ENCODE measurements around the gene TMEM39B. TPM values are rescaled to one million over a fixed set of nuclear protein-coding genes. Genes with fewer than 3 reads are reported as not detected.
"Not testable (repeated sequence)": the region's sequence is repeated elsewhere in the genome, so short reads cannot be mapped to it uniquely, and the experiment has no call there.

Gene TMEM39B
- total RNA-seq, 2 donors from 2014 or later, result 8.2 to 15.4 TPM

DNA sequence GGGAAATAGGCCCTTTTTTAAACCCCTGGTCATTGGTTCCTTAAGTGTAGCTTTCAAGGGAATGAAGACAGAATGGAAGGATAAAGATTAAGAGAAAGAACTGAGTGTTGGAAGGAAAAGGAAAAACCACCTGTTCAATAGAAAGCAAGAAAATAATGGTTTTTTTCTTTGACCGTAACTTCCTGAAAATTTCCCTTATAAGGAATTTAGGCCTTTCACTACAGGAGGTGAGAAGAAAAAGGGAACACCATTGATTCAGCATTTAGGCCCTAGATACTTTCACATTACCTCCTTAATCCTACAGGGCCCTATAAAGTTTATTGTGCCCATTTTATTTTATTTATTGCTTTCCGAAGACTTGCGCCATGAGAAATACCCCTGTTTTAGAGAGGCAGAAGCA lies 54.0 kb downstream of the TMEM39B start:
- H3K27ac ChIP-seq, result no peak overlapping the region
- no peaks in the 10 kb centered on the region for H3K4me1 ChIP-seq (replicated peaks)
- H3K4me3 ChIP-seq, result no peak overlapping the region
- TF ChIP-seq, protein P1, sequence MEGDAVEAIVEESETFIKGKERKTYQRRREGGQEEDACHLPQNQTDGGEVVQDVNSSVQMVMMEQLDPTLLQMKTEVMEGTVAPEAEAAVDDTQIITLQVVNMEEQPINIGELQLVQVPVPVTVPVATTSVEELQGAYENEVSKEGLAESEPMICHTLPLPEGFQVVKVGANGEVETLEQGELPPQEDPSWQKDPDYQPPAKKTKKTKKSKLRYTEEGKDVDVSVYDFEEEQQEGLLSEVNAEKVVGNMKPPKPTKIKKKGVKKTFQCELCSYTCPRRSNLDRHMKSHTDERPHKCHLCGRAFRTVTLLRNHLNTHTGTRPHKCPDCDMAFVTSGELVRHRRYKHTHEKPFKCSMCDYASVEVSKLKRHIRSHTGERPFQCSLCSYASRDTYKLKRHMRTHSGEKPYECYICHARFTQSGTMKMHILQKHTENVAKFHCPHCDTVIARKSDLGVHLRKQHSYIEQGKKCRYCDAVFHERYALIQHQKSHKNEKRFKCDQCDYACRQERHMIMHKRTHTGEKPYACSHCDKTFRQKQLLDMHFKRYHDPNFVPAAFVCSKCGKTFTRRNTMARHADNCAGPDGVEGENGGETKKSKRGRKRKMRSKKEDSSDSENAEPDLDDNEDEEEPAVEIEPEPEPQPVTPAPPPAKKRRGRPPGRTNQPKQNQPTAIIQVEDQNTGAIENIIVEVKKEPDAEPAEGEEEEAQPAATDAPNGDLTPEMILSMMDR (IDR thresholded peaks at IDR 0.05), result no peak
- H3K9me3 ChIP-seq, result no peaks in the 10 kb centered on the region
- H3K36me3 ChIP-seq, result no peaks in the 10 kb centered on the region
- intact Hi-C loops (cut with DNase I), result no loop called here
- no peaks in the 10 kb centered on the region for H3K27me3 ChIP-seq (replicated peaks; ENCODE audit: insufficient read depth)
- WGBS, result 81% methylated on average over 3 of the region's 3 CpGs
- DNase-seq (ENCODE audit: low spot score), result no peak

DNA sequence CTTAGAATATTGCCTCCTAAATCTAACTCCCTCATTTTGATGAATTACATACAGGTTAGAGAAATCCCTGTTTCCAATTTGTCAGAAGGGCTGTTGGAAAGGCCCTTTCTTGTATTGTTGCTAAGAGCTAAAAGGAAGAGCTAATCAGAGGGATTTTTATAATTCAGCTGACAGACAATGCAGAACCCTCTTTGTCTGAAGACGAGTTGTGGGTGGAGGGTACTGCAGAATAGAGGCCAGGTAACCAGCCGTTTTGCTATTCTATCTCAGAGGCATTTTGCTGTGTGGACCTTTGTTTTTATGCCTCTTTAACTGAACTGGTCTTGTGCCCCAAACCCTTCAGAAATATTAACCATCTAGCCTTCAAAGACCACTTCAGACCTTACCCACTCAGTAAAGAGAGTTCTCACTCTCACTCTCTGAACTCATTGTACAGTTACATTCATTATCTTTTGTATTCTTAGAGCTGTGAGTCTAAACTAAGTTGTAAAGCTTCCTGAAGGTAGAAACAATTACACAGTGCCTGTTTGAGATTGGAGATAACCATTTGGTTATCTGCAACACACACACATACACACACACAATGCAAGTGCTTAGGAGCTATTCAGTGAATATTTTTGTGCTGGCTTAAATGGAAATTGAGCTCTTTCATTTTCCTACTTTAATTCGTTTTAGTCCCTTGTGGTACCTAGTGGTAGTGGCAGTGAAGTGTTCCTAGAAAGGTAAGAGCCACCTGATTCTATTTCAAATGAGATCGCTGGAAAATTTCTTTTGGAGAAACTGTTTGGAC lies 54.9 kb downstream of the TMEM39B start:
- Histone ChIP-seq H3K36me3 (no peaks in the 10 kb centered on the region), H3K4me1 (replicated peaks) (no peaks in the 10 kb centered on the region), H3K4me3 (no peak overlapping the region), H3K9me3 (no peaks in the 10 kb centered on the region), H3K27ac (no peak overlapping the region), H3K27me3 (replicated peaks; ENCODE audit: insufficient read depth) (no peaks in the 10 kb centered on the region)
- DNase-seq (ENCODE audit: low spot score), result no peak
- WGBS, result 67% methylated on average over 4 of the region's 4 CpGs
- TF ChIP-seq, protein P1 (IDR thresholded peaks at IDR 0.05), result peak in 1 of 4 experiments; percentile 9
- TF ChIP-seq POLR2A (IDR thresholded peaks at IDR 0.05), result no peak
- intact Hi-C loops (cut with DNase I), result no loop called here

DNA sequence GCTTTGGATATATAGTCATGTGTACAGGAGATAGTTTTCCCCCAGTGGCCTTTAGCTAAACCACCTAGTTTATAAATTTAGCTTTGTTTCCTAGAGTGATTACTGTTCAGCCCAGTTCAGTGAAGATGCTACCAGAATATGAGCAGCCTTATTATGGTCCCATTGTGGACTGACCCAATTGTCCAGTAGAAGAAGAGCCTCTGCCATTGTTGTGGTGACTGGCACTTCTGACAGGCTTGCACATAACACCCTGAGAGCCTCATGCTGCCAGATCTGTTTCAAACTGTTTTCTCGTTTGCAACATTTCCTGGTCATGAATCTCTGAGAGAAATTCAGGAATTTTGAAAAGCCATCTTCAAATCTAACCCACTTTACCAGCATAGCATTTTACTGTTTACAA lies 55.7 kb downstream of the TMEM39B start:
- H3K4me1 ChIP-seq (replicated peaks), result no peaks in the 10 kb centered on the region
- H3K36me3 ChIP-seq, result no peaks in the 10 kb centered on the region
- H3K9me3 ChIP-seq, result no peaks in the 10 kb centered on the region
- WGBS, result 71% methylated on average over 1 of the region's 1 CpG
- H3K27me3 ChIP-seq (replicated peaks; ENCODE audit: insufficient read depth), result no peaks in the 10 kb centered on the region
- no peak overlapping the region for H3K4me3 ChIP-seq
- no peak overlapping the region for H3K27ac ChIP-seq
- intact Hi-C loops (cut with DNase I), result no loop called here
- TF ChIP-seq, protein P1 (IDR thresholded peaks at IDR 0.05), result no peak
- no peak for TF ChIP-seq POLR2A (IDR thresholded peaks at IDR 0.05)
- TF ChIP-seq POLR2AphosphoS5 (IDR thresholded peaks at IDR 0.05), result no peak
- DNase-seq (ENCODE audit: low spot score), result no peak

DNA sequence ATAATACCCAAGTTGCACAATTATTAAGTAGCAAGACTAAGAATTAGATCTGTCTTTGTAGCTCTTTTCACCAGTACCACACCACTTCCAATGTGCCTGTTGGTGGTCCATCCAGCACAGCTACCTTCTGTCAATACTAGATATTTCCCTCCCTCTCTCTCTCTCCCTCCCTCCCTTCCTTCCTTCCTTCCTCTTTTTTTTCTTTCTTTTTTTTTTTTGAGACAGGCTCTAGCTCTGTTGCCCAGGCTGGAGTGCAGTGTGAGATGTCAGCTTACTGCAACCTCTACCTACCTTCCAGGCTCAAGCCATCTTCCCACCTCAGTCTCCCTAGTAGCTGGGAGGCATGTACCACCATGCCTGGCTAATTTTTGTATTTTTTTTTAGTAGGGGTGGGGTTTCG lies 56.2 kb downstream of the TMEM39B start:
- H3K27ac ChIP-seq, result no peak overlapping the region
- H3K4me1 ChIP-seq (replicated peaks), result no peaks in the 10 kb centered on the region
- H3K27me3 ChIP-seq (replicated peaks; ENCODE audit: insufficient read depth), result no peaks in the 10 kb centered on the region
- no peaks in the 10 kb centered on the region for H3K36me3 ChIP-seq
- no peak for DNase-seq (ENCODE audit: low spot score)
- intact Hi-C loops (cut with DNase I), result no loop called here
- no peaks in the 10 kb centered on the region for H3K9me3 ChIP-seq
- 100% methylated on average over 1 of the region's 1 CpG for WGBS
- no peak overlapping the region for H3K4me3 ChIP-seq
- TF ChIP-seq POLR2AphosphoS5 (IDR thresholded peaks at IDR 0.05) (no peak), POLR2A (IDR thresholded peaks at IDR 0.05) (no peak)

DNA sequence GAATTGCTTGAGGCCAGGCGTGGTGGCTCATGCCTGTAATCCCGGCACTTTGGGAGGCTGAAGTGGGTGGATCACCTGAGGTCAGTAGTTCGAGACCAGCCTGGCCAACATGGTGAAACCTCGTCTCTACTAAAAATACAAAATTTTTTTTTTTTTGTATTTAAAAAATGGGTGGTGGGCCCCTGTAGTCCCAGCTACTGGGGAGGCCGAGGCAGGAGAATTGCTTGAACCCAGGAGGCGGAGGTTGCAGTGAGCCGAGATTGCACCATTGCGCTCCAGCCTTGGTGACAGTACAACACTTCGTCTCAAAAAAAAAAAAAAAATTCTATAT lies 61.2 kb downstream of the TMEM39B start:
- WGBS, result 94% methylated on average over 9 of the region's 9 CpGs

DNA sequence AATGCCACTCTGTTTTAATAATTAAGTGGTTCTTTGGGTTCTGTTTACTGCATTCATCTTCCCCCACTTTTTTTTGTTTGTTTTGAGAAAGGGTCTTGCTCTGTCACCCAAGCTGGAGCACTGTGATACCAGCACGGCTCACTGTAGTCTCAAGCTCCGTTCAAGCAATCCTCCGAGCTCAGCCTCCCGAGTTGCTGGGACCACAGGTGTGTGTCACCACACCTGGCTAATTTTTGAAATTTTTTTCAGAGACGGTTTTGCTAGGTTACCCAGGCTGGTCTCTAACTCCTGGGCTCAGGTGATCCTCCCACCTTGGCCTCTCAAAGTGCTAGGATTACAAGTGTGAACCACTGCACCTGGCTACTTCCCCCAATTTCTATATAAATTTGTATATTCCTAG lies 64.4 kb downstream of the TMEM39B start:
- 94% methylated on average over 5 of the region's 5 CpGs for WGBS
- Histone ChIP-seq H3K27me3 (replicated peaks; ENCODE audit: insufficient read depth) (no peaks in the 10 kb centered on the region), H3K4me1 (replicated peaks) (no peaks in the 10 kb centered on the region), H3K36me3 (no peaks in the 10 kb centered on the region), H3K27ac (no peak overlapping the region), H3K9me3 (no peaks in the 10 kb centered on the region), H3K4me3 (no peak overlapping the region)
- no peak for DNase-seq (ENCODE audit: low spot score)
- no peak for TF ChIP-seq POLR2AphosphoS5 (IDR thresholded peaks at IDR 0.05)
- TF ChIP-seq, protein P1 (IDR thresholded peaks at IDR 0.05), result no peak
- no peak for TF ChIP-seq POLR2A (IDR thresholded peaks at IDR 0.05)
- intact Hi-C loops (cut with DNase I), result no loop called here

More for the DNA sequence above, 61.2 kb downstream of the TMEM39B start:
- DNase-seq (ENCODE audit: low spot score); H3K27me3 ChIP-seq (replicated peaks; ENCODE audit: insufficient read depth); H3K4me3 ChIP-seq; H3K4me1 ChIP-seq (replicated peaks); intact Hi-C loops (cut with DNase I); H3K9me3 ChIP-seq; H3K36me3 ChIP-seq; H3K27ac ChIP-seq: not testable (repeated sequence)
